ENCODE data around the gene CSAD.

Gene CSAD, protein sequence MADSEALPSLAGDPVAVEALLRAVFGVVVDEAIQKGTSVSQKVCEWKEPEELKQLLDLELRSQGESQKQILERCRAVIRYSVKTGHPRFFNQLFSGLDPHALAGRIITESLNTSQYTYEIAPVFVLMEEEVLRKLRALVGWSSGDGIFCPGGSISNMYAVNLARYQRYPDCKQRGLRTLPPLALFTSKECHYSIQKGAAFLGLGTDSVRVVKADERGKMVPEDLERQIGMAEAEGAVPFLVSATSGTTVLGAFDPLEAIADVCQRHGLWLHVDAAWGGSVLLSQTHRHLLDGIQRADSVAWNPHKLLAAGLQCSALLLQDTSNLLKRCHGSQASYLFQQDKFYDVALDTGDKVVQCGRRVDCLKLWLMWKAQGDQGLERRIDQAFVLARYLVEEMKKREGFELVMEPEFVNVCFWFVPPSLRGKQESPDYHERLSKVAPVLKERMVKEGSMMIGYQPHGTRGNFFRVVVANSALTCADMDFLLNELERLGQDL

GRCh38 chr12:53180220-53180930 is at the start of gene CSAD, which contains the start of gene ZNF740:
CSAD (minus strand) TSS chr12:53180925; CDS start chr12:53173470, 7,455 bp downstream.
ZNF740 (plus strand) TSS chr12:53180722; CDS start chr12:53181984, 1,262 bp downstream.
- DNase-seq (ENCODE audit: low spot score): peak; percentile 97

DNA sequence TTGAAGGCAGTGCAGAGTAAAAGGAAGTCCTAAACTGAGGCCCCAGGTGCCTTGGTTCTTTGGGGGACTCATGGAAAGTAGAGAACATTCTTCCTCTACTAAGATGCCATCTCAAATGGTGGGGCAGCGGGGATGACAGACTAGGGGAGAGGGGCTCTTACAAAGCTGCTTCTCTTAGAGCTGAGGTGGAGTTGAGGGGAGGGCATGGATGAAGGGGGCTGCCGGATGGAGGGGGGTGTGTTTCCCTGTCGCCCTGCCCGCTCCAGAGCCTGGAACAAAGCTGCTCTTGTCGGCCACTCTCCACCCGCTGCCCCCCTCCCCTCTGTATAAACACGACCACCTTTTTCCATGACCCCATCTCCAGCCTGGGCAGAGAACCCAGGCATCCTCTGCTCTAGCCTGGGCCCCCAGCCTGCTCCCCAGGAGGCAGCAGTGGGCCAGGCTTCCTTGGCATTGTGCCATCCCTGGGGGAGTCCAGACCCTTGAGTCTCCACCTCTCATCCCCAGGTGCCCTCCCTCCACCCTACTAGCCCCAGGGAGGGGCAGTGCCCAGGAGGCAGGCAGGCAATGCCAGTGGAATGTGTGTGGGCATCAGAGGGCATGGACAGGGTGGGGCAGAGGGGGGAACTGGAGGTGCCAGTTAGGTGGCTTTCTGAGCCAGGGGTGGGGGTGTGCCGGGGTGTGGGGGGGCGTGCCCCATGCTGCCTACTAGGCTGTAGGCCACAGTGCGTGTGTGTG is 49.6 kb upstream of the CSAD start:
- DNase-seq (ENCODE audit: low spot score): no peak

DNA sequence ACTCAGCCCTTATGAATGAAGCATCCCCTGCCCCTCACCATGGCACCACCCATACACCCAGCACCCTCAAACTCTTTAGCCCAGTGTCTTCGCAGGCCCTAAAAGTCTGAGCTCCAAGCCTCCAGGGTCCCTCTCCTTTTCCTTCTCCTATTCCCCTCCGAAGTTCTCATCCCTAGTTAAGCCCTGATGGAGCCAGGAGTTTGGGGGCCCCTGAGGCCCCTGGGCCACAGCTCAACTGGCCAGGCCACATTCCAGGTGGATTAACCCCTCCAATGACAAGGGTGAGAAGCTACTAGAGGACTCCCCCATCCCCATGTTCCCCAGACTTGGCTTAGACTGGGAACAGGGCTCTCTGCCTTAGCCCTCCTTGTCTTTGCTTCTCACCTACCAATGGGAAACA is 48.7 kb upstream of the CSAD start:
- no peak for DNase-seq (ENCODE audit: low spot score)

DNA sequence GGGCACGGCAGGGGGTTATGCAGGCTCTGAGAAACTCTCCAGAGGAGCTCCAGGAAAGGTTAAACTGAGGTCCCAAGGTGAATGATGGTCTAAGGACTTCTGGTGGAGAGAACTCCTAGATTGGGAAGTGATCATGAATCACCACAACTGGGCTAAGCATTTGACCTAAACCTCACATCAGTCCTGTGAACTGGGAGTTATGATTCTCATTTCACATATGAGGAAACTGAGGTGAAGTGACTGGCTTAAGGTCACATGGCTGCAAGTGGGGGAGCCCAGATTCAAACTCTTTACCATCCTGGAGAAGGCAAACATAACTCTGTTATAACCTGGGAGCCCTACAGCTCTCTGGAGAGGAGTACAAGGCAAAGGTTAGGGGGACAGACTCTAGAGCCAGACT is 47.1 kb upstream of the CSAD start:
- no peak for DNase-seq (ENCODE audit: low spot score)

GRCh38 chr12:53227341-53227740 is 46.6 kb upstream of the CSAD start:
- no peak for DNase-seq (ENCODE audit: low spot score)

- DNase-seq (ENCODE audit: low spot score): no peak
Measured at GRCh38 chr12:53226815-53227214, 46.1 kb upstream of the CSAD start.

DNA sequence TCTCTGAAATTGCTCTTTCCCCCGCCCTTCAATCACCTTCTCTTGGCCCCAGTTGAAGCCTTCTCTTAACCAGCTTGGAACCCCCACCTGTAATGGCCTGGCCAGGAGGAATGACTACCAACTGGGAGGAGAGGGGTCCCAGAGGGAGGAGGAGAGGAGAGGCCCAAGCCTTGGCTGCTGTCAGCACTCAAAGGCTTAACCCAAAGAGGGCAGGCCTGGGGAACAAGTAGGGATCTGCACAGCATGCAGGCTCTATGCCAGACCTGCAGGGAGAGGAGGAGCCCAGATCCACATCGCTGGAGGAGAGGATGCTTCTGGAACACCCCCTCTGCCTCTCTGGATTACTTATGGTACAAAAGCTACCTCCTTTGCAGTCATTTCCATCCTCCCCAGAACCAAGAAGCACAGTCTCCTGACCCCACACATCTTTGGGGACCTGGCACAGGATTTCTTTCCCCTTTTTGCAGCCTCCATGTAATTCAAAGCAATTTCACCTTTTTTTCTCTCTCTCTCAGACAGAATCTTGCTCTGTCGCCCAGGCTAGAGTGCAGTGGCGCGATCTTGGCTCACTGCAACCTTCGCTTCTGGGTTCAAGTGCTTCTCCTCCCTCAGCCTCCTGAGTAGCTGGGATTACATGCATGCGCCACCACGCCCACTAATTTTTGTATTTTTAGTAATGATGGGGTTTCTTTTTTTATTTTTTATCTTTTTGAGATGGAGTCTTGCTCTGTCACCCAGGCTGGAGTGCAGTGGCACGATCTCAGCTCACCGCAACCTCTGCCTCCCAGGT is 45.1 kb upstream of the CSAD start:
- DNase-seq (ENCODE audit: low spot score): peak; percentile 72

DNA sequence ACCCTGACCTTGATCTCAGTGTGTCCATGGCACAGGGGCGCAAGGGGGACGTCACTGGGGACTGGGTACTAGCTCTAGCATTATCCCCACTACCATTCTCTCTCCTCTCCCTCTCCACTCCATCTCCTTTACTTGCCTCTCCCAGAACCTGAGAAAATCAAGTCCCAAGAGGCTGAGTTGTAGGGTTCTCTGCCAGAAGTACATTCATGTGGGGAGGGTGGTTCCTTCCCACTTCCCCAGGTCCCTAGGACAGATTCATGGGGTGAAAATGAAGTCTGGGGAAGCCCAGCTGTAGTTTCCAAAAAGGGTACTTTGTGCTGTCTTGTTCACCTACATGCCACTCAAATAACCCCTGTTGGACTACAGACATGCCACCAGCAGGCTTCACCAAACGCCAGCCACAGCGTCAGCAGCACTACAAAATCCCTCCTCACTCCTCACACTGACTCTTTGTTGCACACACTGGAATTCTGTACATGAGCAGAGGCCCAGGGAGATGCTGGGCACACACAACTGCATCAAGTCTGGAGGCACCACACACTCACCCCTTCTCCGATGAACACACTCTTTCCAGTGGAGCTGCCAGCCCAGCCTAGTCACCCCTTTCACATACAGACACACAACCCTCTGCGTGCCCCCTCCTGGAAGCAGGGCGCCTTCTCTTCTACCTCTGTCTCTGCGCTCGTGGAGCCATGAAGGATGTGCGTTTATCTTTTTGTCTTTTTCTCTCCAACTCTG is 44.3 kb upstream of the CSAD start:
- DNase-seq (ENCODE audit: low spot score): peak; percentile 60

DNA sequence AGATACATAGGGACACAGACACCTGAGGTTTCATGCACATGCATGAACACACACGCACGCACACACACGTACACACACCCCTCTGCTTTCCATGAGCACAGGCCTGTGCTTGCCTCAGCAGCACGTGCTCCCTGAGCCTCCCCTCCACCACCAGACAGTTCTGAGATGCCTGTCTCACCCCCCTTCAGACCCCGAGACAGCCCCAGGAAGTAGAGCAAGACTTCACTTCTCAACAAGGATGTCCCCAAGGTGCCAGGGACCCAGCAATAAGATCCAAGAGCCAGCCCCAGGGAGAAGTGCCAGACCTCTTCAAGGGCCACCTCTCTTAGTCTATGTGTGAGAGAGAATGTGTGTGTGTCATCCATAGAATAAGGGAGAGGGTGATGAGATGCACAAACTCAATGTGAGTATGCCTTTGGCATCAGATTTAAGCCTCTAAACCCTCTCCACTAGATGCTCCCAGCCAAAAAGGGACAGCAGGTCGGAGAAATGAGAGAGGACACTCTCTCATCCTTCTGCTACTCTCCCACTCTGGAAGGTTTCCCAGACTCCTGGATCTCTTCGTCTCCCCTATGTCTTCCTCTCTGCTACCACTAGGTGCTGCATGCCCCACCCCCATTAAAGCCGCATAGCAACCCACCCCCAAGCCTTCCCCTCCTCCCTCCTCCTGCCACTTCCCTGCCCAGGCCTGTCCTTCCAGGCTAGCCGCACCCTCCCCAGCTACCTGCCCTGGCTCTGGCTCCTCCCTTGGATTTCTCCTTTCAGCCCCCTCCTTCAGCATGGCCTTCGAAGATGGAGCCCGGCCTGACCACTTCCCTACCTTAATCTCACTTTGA is 43.6 kb upstream of the CSAD start:
- peak; percentile 82 for DNase-seq (ENCODE audit: low spot score)

- DNase-seq (ENCODE audit: low spot score): no peak
Measured at GRCh38 chr12:53223389-53224060, 42.8 kb upstream of the CSAD start.

GRCh38 chr12:53222806-53223261 is 42.1 kb upstream of the CSAD start:
- DNase-seq (ENCODE audit: low spot score): no peak

GRCh38 chr12:53222170-53222721 is 41.5 kb upstream of the CSAD start:
- DNase-seq (ENCODE audit: low spot score): no peak

- no peak for DNase-seq (ENCODE audit: low spot score)
Measured at GRCh38 chr12:53221203-53222080, 40.7 kb upstream of the CSAD start.

- DNase-seq (ENCODE audit: low spot score): peak; percentile 88
Measured at GRCh38 chr12:53220694-53221202, 40.0 kb upstream of the CSAD start.

- peak; percentile 88 for DNase-seq (ENCODE audit: low spot score)
Measured at GRCh38 chr12:53219956-53220693, 39.4 kb upstream of the CSAD start.

DNA sequence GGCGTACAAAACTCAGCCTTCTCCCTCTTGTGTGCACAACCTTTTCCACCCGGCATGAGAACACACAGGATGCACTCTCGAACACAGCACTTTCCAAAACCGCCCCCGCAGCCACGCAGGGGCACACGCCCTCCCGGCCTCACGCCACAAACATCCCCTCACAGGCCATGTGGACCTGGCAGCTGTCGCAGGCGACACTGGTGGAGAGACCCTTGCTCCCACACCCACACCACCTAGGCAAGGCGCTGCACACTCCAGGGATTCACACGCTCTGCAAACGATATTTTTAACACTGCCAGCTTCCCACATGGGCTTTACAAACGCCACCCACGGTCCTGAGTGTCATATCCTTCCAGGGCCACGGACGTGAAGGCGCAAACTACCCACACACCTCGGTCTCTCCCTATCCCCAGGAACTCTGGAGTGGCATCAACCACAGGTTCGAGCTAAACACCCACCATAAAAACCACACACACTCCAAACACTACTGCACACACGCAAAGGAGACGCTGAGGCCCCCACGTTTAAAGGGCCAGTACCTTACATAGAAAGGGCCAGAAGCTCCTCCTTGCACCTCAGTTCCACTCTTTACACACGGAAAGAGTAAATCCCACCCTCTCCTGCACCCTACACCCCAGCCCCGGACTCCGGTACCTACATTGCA is 38.7 kb upstream of the CSAD start:
- DNase-seq (ENCODE audit: low spot score): peak; percentile 59

All from cerebellar cortex (tissue), 1 donor.